Naive B cell (primary cell): ENCODE data around the gene SLC25A51. TPM values are rescaled to one million over a fixed set of nuclear protein-coding genes. Genes with fewer than 3 reads are reported as not detected.
A peak's percentile ranks its signal among the peaks of the same experiment; 100 is the strongest.
"Not testable (repeated sequence)": the region's sequence is repeated elsewhere in the genome, so short reads cannot be mapped to it uniquely, and the experiment has no call there.

Experiments used
- ATAC-seq, 2 donors: fragments of 150-1000 bp; cut with Tn5 transposase; 2 replicates each; pipeline ENCODE4 v1.10.0; 2021; ENCODE audit warnings: low read depth in 2 of 2, mild to moderate bottlenecking in 2 of 2, moderate library complexity in 2 of 2
- DNase-seq: peaks from one replicate; pipeline ENCODE4 v3.0.0; 2022
- H3K27ac Mint-ChIP-seq, 6 donors: one replicate each; pipeline ENCODE4 v1.8.0; 2020 to 2022; ENCODE audit warnings: mild to moderate bottlenecking in 6 of 6, mixed read lengths in 6 of 6, moderate library complexity in 5 of 6, inconsistent platforms in 2 of 6
- H3K27me3 Mint-ChIP-seq, 3 donors: one replicate each; pipeline ENCODE4 v1.8.0; 2021 to 2022; ENCODE audit warnings: mixed read lengths in 3 of 3, mild to moderate bottlenecking in 1 of 3
- H3K36me3 Mint-ChIP-seq, 2 donors: one replicate each; pipeline ENCODE4 v1.8.0; 2020 to 2022; ENCODE audit warnings: mixed read lengths in 2 of 2, inconsistent platforms in 1 of 2, mild to moderate bottlenecking in 1 of 2
- H3K4me1 Mint-ChIP-seq, 3 donors: one replicate each; pipeline ENCODE4 v1.8.0; 2020 to 2022; ENCODE audit warnings: mixed read lengths in 3 of 3, inconsistent platforms in 1 of 3, mild to moderate bottlenecking in 1 of 3, moderate library complexity in 1 of 3
- H3K4me3 Mint-ChIP-seq, 8 donors: one replicate each; pipeline ENCODE4 v1.8.0; 2020 to 2022; ENCODE audit warnings: mild to moderate bottlenecking in 8 of 8, mixed read lengths in 8 of 8, moderate library complexity in 8 of 8, inconsistent platforms in 2 of 8
- H3K9me3 Mint-ChIP-seq, 7 donors: one replicate each; pipeline ENCODE4 v1.8.0; 2020 to 2022; ENCODE audit warnings: mixed read lengths in 7 of 7, mild to moderate bottlenecking in 5 of 7, inconsistent platforms in 2 of 7, moderate library complexity in 1 of 7
- polyA plus RNA-seq, 6 donors: library from polyadenylated mRNA; unstranded; fragments of 300-500 nt; fragmentation: Illumina TruSeq; gene quantifications; one replicate each; pipeline ENCODE4 v1.2.3, GENCODE V29; 2021; ENCODE audit warnings: low read depth in 6 of 6

SLC25A51 gene
- polyA plus RNA-seq, 6 donors from 2014 or later: 7.5 to 11.7 (median 9.7) TPM

DNA sequence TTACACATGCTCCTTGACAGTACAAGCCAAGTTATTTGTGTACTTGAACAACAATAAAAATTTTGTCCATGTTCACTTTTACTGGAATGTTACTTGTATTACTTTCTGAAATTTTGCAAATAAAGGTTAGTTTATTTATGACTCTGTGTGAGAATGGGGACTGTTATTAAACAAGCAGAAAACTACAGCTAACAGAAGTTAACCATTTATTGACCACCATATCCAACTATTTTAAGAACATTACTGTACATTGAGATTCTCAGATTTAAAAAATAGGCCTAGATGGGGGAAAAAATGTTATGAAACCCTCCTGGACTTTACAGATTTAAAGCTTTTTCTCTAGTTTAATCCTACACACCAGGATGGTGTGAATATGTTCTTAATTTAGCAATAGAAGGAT lies 1.8 kb downstream of the SLC25A51 start:
- Mint-ChIP-seq H3K27me3 (no peaks in the 10 kb centered on the region), H3K27ac (peak overlapping the region in 2 of 6 donors; percentile 16 to 21), H3K4me1 (peaks cover 12 to 19% (median 18%) of the 10 kb centered on the region in 3 donors), H3K36me3 (peaks cover 0 to 5% of the 10 kb centered on the region in 2 donors), H3K4me3 (peak overlapping the region in 3 of 8 donors; percentile 59 to 94 (median 92)), H3K9me3 (no peaks in the 10 kb centered on the region)
- ATAC-seq (no peak), DNase-seq (no peak)

DNA sequence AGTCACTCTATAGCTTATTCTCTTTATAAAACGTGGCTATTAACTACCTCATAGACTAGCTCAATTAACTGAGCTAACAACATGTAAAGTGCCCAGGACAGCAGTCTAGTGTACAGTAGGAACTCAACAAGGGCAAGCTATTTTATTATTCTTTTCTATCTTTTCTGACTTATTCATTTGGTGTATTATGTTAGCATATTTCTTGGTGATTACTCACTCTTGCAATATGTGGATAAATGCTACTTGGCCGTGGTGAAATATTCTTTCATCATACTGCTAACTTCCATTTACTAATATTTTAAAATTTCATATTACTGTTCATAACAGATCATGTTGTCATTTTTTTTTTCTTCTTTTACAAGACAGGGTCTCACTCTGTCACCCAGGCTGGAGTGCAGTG lies 4.9 kb downstream of the SLC25A51 start:
- Mint-ChIP-seq H3K4me3 (no peak overlapping the region), H3K27me3 (no peaks in the 10 kb centered on the region), H3K4me1 (peaks cover 8 to 9% (median 8%) of the 10 kb centered on the region in 3 donors), H3K27ac (no peak overlapping the region), H3K9me3 (no peaks in the 10 kb centered on the region), H3K36me3 (peaks cover 5 to 9% of the 10 kb centered on the region in 2 donors)
- DNase-seq (no peak), ATAC-seq (no peak)

DNA sequence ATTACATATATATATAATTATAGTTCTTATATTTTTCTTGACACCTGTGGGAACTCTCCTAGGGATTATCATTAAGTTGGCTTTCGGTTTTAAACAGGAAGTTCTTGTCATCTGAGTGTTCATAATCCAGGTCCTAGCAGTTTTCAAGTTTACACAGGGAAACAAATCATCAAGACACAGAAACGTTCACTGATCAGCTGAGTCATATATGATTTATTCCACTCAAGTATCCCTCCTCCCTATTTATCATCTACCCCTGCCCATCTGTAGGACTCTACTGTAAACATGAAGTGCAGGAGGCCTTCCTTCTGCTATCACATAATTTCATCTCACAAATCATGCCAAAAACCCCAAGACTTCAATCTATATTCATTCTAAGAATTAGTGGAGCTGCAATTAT lies 6.3 kb downstream of the SLC25A51 start:
- no peaks in the 10 kb centered on the region for H3K27me3 Mint-ChIP-seq
- no peak for ATAC-seq
- H3K9me3 Mint-ChIP-seq: no peaks in the 10 kb centered on the region
- peaks cover 16 to 17% of the 10 kb centered on the region in 2 donors for H3K36me3 Mint-ChIP-seq
- H3K4me1 Mint-ChIP-seq: peaks cover under 1 to 4% (median 4%) of the 10 kb centered on the region in 3 donors
- H3K4me3 Mint-ChIP-seq: no peak overlapping the region
- H3K27ac Mint-ChIP-seq: no peak overlapping the region
- DNase-seq: no peak

DNA sequence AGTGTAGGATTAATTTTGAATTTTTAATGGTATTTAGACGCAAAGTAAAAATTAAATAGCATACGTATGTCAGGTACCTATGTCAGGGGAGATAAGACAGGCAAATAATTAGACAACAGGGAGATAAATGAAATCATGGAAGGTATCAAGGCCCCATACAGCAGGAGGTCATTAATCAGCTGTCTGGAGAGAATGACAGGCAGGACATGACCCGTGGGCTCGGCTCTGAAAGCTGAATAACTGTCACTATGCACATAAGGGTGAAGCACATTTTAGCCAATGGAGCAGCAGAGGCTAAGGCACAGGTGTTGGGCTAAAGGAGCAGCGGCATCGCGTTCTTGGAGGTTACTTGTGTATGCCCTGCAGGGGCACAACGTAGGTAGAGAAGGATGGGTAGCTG lies 11.9 kb downstream of the SLC25A51 start:
- Mint-ChIP-seq H3K36me3 (peaks cover 23 to 39% of the 10 kb centered on the region in 2 donors), H3K9me3 (no peaks in the 10 kb centered on the region), H3K27me3 (no peaks in the 10 kb centered on the region), H3K4me3 (no peak overlapping the region), H3K27ac (peak overlapping the region in 1 of 6 donors; percentile 22), H3K4me1 (no peaks in the 10 kb centered on the region)
- DNase-seq (no peak), ATAC-seq (no peak)

DNA sequence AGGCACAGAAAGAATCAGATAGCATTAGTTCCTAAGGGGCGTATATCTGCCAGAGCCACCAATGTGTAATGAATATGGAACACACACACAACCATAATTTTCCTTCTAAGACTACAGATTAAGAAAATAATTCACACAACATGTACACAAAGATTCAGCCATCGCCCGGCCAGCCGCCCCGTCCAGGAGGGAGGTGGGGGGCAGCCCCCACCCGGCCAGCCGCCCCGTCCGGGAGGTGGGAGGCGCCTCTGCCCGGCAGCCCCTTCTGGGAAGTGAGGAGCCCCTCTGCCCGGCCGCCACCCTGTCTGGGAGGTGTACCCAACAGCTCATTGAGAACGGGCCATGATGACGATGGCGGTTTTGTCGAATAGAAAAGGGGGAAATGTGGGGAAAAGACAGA lies 12.9 kb downstream of the SLC25A51 start:
- not testable (repeated sequence) for DNase-seq, ATAC-seq, H3K4me1 Mint-ChIP-seq, H3K9me3 Mint-ChIP-seq, H3K27me3 Mint-ChIP-seq, H3K4me3 Mint-ChIP-seq, H3K27ac Mint-ChIP-seq
- H3K36me3 Mint-ChIP-seq: peaks cover 23 to 39% of the 10 kb centered on the region in 2 donors

DNA sequence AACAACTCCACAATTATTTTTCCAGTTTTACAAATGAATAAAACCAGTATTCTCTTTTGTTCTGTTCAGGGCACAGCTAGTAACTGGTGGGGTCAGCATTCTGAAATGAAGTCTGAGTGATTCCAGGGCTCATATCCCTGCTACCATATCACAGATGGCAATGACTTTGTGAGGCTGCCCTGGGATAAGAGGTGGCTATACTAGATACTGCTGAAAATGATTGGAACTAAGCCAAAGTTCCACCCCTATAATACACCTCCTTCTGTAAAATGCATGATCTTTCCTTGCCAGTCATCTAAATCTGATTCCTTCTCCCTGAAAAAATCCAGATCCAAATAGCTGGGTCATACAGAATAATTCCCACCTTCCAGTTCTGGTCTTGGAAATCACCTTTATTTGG lies 14.4 kb downstream of the SLC25A51 start:
- Mint-ChIP-seq H3K9me3 (no peaks in the 10 kb centered on the region), H3K4me3 (no peak overlapping the region), H3K4me1 (no peaks in the 10 kb centered on the region), H3K27ac (peak overlapping the region in 1 of 6 donors; percentile 54), H3K36me3 (peaks cover 23 to 29% of the 10 kb centered on the region in 2 donors), H3K27me3 (no peaks in the 10 kb centered on the region)
- no peak for DNase-seq
- no peak for ATAC-seq

DNA sequence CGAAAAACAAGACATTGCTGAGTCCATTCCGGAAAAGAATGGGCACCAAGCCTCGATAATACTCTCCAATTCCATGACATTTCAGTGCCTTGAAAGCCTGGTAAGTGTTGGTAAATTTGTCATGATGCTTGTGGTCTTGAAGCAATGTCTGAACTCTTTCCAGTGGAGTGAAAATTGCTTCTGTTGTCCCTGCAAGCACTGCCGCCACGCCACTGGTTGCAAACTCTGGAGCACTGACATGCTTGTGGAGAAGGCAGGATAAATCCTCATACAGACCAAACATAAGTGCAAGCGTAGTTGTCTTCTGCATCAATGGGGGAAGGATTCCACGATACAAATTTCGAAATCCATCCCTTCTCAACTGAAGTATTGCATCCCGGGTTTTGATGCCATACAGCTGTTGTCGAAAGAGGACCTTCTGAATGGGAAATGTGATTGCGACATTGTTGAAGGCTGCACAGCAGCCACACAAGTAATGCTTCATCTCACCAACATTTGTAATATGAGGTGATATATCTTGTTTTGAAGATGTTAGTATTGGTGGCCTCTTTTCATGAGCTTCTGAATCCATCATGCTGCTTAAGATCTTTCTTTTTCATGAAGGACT lies 15.8 kb downstream of the SLC25A51 start:
- not testable (repeated sequence) for DNase-seq, H3K9me3 Mint-ChIP-seq, H3K4me3 Mint-ChIP-seq, H3K27me3 Mint-ChIP-seq, H3K27ac Mint-ChIP-seq, H3K4me1 Mint-ChIP-seq, ATAC-seq
- peaks cover 13 to 22% of the 10 kb centered on the region in 2 donors for H3K36me3 Mint-ChIP-seq

DNA sequence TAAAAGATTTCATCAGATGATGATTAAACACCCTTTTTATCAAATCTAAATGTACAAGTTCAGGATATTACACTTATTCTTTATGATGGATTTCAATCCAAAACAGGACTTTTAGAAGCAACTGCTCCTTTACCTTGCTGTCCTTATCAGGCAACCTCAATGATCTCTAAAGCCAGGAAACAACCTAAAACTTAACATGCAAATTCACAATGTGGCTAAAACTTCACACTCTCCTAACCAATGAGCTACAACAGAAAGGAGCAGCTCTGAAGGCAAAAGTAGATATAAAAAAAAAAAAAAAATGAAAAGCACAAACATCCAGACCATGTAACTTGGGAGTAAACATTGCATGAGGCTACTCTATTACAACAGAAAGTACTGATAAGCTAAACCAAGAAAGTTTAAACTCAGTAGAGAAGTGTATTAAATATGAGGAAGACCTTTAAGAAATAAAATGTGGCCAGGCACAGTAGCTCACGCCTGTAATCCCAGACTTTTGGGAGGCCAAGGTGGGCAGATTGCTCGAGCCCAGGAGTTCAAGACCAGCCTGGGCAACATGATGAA lies 22.9 kb downstream of the SLC25A51 start:
- peak overlapping the region in 2 of 6 donors; percentile 53 to 60 for H3K27ac Mint-ChIP-seq

DNA sequence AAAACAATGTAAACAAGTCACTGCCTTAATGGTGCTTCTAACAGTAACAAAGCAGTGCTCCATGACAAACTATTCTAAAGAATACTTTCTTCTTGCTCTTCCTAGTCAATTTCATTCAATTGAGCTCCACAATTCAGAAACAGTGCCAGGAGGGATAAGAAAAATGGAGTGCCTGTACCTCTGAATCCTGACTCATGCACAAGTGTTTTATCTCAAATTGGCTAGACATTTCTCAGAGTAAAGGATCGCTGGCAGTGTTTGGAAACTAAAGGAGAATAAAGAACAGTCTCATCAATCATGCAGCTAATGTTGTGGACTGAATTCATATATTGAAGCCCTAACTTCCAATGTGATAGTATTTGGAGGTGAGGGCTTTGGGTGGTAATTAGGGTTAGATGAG lies 27.6 kb downstream of the SLC25A51 start:
- no peak overlapping the region for H3K4me3 Mint-ChIP-seq
- no peaks in the 10 kb centered on the region for H3K27me3 Mint-ChIP-seq
- peak overlapping the region in 1 of 6 donors; percentile 80 for H3K27ac Mint-ChIP-seq
- peaks cover 12 to 17% of the 10 kb centered on the region in 2 donors for H3K36me3 Mint-ChIP-seq
- H3K4me1 Mint-ChIP-seq: no peaks in the 10 kb centered on the region
- ATAC-seq: no peak
- DNase-seq: no peak
- H3K9me3 Mint-ChIP-seq: peaks cover 0 to 2% (median 0%) of the 10 kb centered on the region in 7 donors

More for the DNA sequence above, 22.9 kb downstream of the SLC25A51 start:
- Mint-ChIP-seq H3K4me1 (peaks cover 0 to 3% (median 0%) of the 10 kb centered on the region in 3 donors), H3K9me3 (peaks cover 0 to 2% (median 0%) of the 10 kb centered on the region in 7 donors), H3K36me3 (peaks cover 12% of the 10 kb centered on the region in 2 donors), H3K4me3 (no peak overlapping the region), H3K27me3 (no peaks in the 10 kb centered on the region)
- no peak for DNase-seq
- ATAC-seq: no peak

DNA sequence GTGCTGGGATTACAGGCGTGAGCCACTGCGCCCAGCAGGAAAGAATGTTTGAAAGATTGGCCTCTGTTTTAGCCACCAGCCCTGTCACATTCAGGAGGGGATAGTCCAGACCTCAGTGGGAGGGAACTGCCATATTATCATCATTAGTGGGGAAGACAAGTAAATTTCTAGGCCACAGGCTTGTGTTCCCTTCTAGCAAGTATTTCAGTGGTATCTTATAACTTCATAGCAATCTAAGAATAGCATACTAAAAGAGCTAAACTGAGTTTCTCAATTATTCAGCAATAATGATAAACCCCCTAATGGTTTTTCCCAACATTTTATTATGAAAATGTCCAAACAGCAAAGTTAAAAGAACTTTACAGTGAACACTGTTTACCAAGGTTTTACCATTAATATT lies 30.0 kb downstream of the SLC25A51 start:
- Mint-ChIP-seq H3K36me3 (peaks cover 2 to 8% of the 10 kb centered on the region in 2 donors), H3K27ac (no peak overlapping the region)

DNA sequence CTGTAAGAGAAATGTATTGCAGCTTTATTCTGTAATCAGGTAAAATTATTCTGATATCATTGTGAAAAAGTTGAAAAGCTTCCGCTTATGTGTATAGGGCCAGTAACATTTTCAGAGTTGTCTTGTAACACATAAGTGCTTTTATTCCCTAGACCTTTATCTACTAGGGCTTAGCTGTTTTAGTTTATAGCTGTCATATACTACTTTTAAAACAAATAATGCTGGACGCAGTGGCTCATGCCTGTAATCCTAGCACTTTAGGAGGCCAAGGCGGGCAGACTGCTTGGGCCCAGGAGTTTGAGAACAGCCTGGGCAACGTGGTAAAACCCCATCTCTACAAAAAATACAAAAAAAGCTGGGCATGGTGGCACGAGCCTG lies 33.1 kb downstream of the SLC25A51 start:
- Mint-ChIP-seq H3K36me3 (peaks cover 0 to 3% of the 10 kb centered on the region in 2 donors), H3K27ac (no peak overlapping the region), H3K9me3 (no peaks in the 10 kb centered on the region), H3K4me1 (no peaks in the 10 kb centered on the region), H3K4me3 (no peak overlapping the region), H3K27me3 (no peaks in the 10 kb centered on the region)
- no peak for DNase-seq
- ATAC-seq: no peak

More for the DNA sequence above, 30.0 kb downstream of the SLC25A51 start:
- DNase-seq (no peak), ATAC-seq (no peak)
- Mint-ChIP-seq H3K9me3 (peaks cover 0 to 2% (median 0%) of the 10 kb centered on the region in 7 donors), H3K4me3 (no peak overlapping the region), H3K4me1 (no peaks in the 10 kb centered on the region), H3K27me3 (no peaks in the 10 kb centered on the region)

DNA sequence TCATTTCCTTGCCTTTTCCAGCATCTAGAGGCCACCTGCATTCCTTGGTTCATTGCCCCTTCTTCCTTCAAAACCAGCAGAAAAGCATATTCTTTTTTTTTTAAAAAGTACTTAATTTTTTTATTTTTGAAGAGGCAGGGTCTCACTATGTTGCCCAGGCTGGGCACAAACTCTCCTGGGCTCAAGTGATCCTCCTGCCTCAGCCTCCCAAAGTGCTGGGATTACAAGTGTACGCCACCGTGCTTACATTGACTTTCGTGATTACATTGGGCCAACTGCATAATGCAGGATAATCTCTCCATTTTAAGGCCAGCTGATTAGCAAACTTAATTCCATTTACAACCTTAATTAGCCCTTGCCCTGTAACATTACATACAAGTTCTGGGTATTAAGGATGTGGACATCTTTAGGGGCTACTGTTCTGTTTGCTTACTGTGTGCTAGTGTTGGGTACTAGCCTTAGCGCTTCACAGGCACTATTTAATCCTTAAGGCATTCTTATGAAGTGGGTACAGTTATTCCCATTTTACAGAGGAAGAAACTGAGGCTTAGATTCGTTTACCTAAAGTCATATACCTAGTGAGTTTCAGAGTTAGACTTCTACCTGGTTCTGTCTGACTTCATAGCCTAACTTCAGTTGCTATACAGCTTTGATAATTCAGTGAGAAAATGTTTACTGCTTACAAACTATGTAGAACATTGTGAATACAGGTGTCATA lies 33.7 kb downstream of the SLC25A51 start:
- H3K27me3 Mint-ChIP-seq: no peaks in the 10 kb centered on the region
- H3K4me1 Mint-ChIP-seq: no peaks in the 10 kb centered on the region
- ATAC-seq: no peak
- H3K4me3 Mint-ChIP-seq: no peak overlapping the region
- no peak for DNase-seq
- H3K36me3 Mint-ChIP-seq: no peaks in the 10 kb centered on the region
- no peaks in the 10 kb centered on the region for H3K9me3 Mint-ChIP-seq
- no peak overlapping the region for H3K27ac Mint-ChIP-seq

DNA sequence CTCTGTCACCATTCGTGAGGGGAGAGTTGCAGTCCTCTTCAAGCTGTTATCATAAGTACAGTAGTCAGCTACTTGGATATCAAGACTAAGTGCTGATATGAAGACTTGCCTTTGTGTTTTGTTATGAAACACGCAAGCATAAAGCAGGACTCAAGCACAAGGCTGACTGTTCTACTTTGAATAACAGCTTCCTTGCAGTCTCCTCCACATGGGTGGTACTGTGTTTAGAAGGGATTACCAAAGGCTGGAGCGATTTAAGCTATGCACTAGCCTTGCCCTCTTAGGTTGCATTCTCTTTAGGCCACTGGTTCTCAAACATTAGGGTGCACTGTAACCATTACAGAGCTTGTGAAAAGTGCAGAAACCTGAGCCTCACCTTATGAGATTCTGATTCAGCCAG lies 41.4 kb downstream of the SLC25A51 start:
- no peak for DNase-seq
- Mint-ChIP-seq H3K4me1 (no peaks in the 10 kb centered on the region), H3K4me3 (no peak overlapping the region), H3K9me3 (no peaks in the 10 kb centered on the region), H3K27ac (no peak overlapping the region), H3K27me3 (no peaks in the 10 kb centered on the region), H3K36me3 (peaks cover 17% of the 10 kb centered on the region in 2 donors)
- no peak for ATAC-seq

DNA sequence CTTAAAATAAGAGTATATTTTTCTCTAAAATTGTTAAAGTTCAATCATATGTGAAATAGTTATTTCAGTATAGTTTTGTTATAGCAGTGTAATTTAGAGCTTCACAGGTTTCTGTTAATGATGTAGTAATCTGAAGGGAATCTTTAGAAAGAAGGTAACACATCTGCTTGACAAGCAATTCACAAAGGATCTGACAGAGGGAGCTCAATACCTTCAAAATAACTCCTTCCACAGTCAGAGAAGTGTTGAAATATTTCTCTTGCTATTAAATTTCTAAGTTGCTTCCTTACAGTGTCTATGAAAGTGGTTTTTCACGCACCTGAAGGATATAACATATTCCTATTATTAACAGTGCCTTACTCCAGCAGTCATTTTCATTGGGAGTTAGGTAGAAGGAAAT lies 44.9 kb downstream of the SLC25A51 start:
- Mint-ChIP-seq H3K4me3 (no peak overlapping the region), H3K27me3 (no peaks in the 10 kb centered on the region), H3K36me3 (peaks cover 17 to 24% of the 10 kb centered on the region in 2 donors), H3K27ac (no peak overlapping the region), H3K4me1 (no peaks in the 10 kb centered on the region), H3K9me3 (no peaks in the 10 kb centered on the region)
- no peak for DNase-seq
- ATAC-seq: no peak
